OCI-LY7 (cell line): ENCODE data around the gene GNAO1.

ENCODE experiments used
- CTCF ChIP-seq: fragments of 200-600 bp; sonication (generic); conservative IDR thresholded peaks from 2 replicates; pipeline ENCODE4 v1.5.1; 2014; ENCODE audit warnings: mild to moderate bottlenecking, antibody characterized with exemption, low read length, moderate library complexity, mixed read lengths
- EZH2phosphoT487 ChIP-seq: fragments of 200-600 bp; sonication (generic); IDR thresholded peaks from 2 replicates; pipeline ENCODE4 v1.6.1; 2018; ENCODE audit warnings: low read depth, borderline replicate concordance, mild to moderate bottlenecking, mixed run types, antibody characterized with exemption, low read length, moderate library complexity, mixed read lengths

GRCh38 chr16:56245197-56245596, 53.9 kb downstream of the GNAO1 start:
- TF ChIP-seq EZH2phosphoT487, result no peak
- TF ChIP-seq CTCF, result no peak
